GM23338 (cell line): ENCODE data around the gene SUPT7L. TPM values are rescaled to one million over a fixed set of nuclear protein-coding genes. Genes with fewer than 3 reads are reported as not detected.

Experiments
- ATAC-seq: fragments of 200-7000 bp; cut with Tn5 transposase; 3 replicates; pipeline ENCODE4 v1.9.1; 2020
- DNase-seq: peaks from one replicate; pipeline ENCODE4 v3.0.0-alpha.2; 2015; ENCODE audit warnings: low spot score
- H2AFZ ChIP-seq: fragments of 200-600 bp; sonication (generic); 2 replicates; pipeline ENCODE4 v1.8.0; 2016; ENCODE audit warnings: antibody characterized with exemption, mild to moderate bottlenecking, moderate library complexity
- H3F3A ChIP-seq: fragments of 200-600 bp; sonication (generic); replicated peaks from 2 replicates; pipeline ENCODE4 v1.8.0; 2017; ENCODE audit warnings: antibody characterized with exemption, mixed run types, low read depth
- H3K27ac ChIP-seq: fragments of 200-600 bp; sonication (generic); 2 replicates; pipeline ENCODE4 v1.6.1; 2016; ENCODE audit warnings: low read depth
- H3K27me3 ChIP-seq: fragments of 200-600 bp; sonication (generic); 2 replicates; pipeline ENCODE4 v1.8.0; 2016; ENCODE audit warnings: mild to moderate bottlenecking, mixed run types, moderate library complexity; ENCODE audit not compliant: insufficient read depth
- H3K36me3 ChIP-seq: fragments of 200-600 bp; sonication (generic); 2 replicates; pipeline ENCODE4 v1.8.0; 2016; ENCODE audit warnings: mild to moderate bottlenecking; ENCODE audit not compliant: insufficient read depth
- H3K4me1 ChIP-seq: fragments of 200-600 bp; sonication (generic); 2 replicates; pipeline ENCODE4 v1.8.0; 2016; ENCODE audit warnings: mild to moderate bottlenecking, moderate library complexity; ENCODE audit not compliant: insufficient read depth
- H3K4me2 ChIP-seq: fragments of 200-600 bp; sonication (generic); 2 replicates; pipeline ENCODE4 v1.7.1; 2017; ENCODE audit warnings: mixed run types
- H3K4me3 ChIP-seq: fragments of 200-600 bp; sonication (generic); 2 replicates; pipeline ENCODE4 v1.6.1; 2016; ENCODE audit warnings: mixed run types
- H3K79me2 ChIP-seq: fragments of 200-600 bp; sonication (generic); replicated peaks from 2 replicates; pipeline ENCODE4 v1.8.0; 2017; ENCODE audit warnings: mild to moderate bottlenecking; ENCODE audit not compliant: insufficient read depth
- H3K9me2 ChIP-seq: fragments of 200-600 bp; sonication (generic); 2 replicates; pipeline ENCODE4 v1.8.0; 2017; ENCODE audit not compliant: insufficient read depth
- H4K20me1 ChIP-seq: fragments of 200-600 bp; sonication (generic); replicated peaks from 2 replicates; pipeline ENCODE4 v1.8.0; 2017; ENCODE audit warnings: mild to moderate bottlenecking; ENCODE audit not compliant: insufficient read depth
- H3K27ac Mint-ChIP-seq: 2 replicates; pipeline ENCODE4 v1.8.0; 2020; ENCODE audit warnings: inconsistent platforms, mild to moderate bottlenecking, moderate library complexity, mixed read lengths
- H3K27me3 Mint-ChIP-seq: 3 replicates; pipeline ENCODE4 v1.8.0; 2022; ENCODE audit warnings: low read depth, mild to moderate bottlenecking, moderate library complexity, mixed read lengths, inconsistent platforms; ENCODE audit not compliant: insufficient read depth, poor library complexity
- H3K36me3 Mint-ChIP-seq: 3 replicates; pipeline ENCODE4 v1.8.0; 2021; ENCODE audit warnings: low read depth, mild to moderate bottlenecking, inconsistent platforms, moderate library complexity, mixed read lengths
- H3K4me1 Mint-ChIP-seq: 3 replicates; pipeline ENCODE4 v1.8.0; 2020; ENCODE audit warnings: mild to moderate bottlenecking, inconsistent platforms, mixed read lengths
- H3K4me3 Mint-ChIP-seq: 3 replicates; pipeline ENCODE4 v1.8.0; 2021; ENCODE audit warnings: moderate library complexity, mild to moderate bottlenecking, inconsistent platforms, mixed read lengths
- H3K9me3 Mint-ChIP-seq: 3 replicates; pipeline ENCODE4 v1.8.0; 2020; ENCODE audit warnings: moderate library complexity, mild to moderate bottlenecking, inconsistent platforms, mixed read lengths
- CREB1 ChIP-seq: fragments of 250-450 bp; sonication (Bioruptor Pico); IDR thresholded peaks from 2 replicates; pipeline ENCODE4 v1.5.0; 2020; ENCODE audit warnings: low read depth, mild to moderate bottlenecking, moderate library complexity
- CTCF ChIP-seq, 2 experiments: fragments of 200-600 bp in 1 of 2; sonication (generic) in 1 of 2; conservative IDR thresholded peaks; 2 replicates each; pipeline versions ENCODE4 v1.5.1 to v1.6.1; 2016 to 2017; ENCODE audit warnings: antibody characterized with exemption in 2 of 2, low read depth in 2 of 2, mild to moderate bottlenecking in 2 of 2, moderate library complexity in 1 of 2
- ETS1 ChIP-seq: IDR thresholded peaks from 2 replicates; pipeline ENCODE4 v1.6.1; 2016; ENCODE audit warnings: antibody characterized with exemption
- EZH2 ChIP-seq: fragments of 200-600 bp; sonication (generic); IDR thresholded peaks from one replicate; pipeline ENCODE4 v1.8.0; 2017; ENCODE audit warnings: antibody characterized with exemption, mild to moderate bottlenecking, low read depth; ENCODE audit not compliant: unreplicated experiment
- EZH2phosphoT487 ChIP-seq: fragments of 200-600 bp; sonication (generic); IDR thresholded peaks from one replicate; pipeline ENCODE4 v1.8.1; 2018; ENCODE audit warnings: antibody characterized with exemption; ENCODE audit not compliant: unreplicated experiment
- JUNB ChIP-seq: IDR thresholded peaks from one replicate; pipeline ENCODE4 v1.6.1; 2016; ENCODE audit warnings: antibody characterized with exemption; ENCODE audit not compliant: unreplicated experiment
- NANOG ChIP-seq: IDR thresholded peaks from 2 replicates; pipeline ENCODE4 v1.6.1; 2016; ENCODE audit warnings: antibody characterized with exemption, borderline replicate concordance
- POLR2AphosphoS5 ChIP-seq: IDR thresholded peaks from 2 replicates; pipeline ENCODE4 v1.6.1; 2016; ENCODE audit warnings: antibody characterized with exemption, low read depth
- REST ChIP-seq: IDR thresholded peaks from one replicate; pipeline ENCODE4 v1.6.1; 2018; ENCODE audit warnings: antibody characterized with exemption; ENCODE audit not compliant: unreplicated experiment
- STAT1 ChIP-seq: IDR thresholded peaks from one replicate; pipeline ENCODE4 v1.6.1; 2016; ENCODE audit warnings: antibody characterized with exemption; ENCODE audit not compliant: unreplicated experiment
- ZNF114 ChIP-seq: fragments of 250-450 bp; sonication (Bioruptor Pico); IDR thresholded peaks from 2 replicates; pipeline ENCODE4 v1.5.0; 2020; ENCODE audit warnings: mild to moderate bottlenecking, moderate library complexity
- ZNF331 ChIP-seq: fragments of 250-450 bp; sonication (Bioruptor Pico); IDR thresholded peaks from 2 replicates; pipeline ENCODE4 v1.5.0; 2020; ENCODE audit warnings: low read depth, mild to moderate bottlenecking, moderate library complexity
- ZNF462 ChIP-seq: fragments of 250-450 bp; sonication (Bioruptor Pico); IDR thresholded peaks from 2 replicates; pipeline ENCODE4 v1.5.0; 2020; ENCODE audit warnings: mild to moderate bottlenecking, moderate library complexity
- polyA plus RNA-seq: library from polyadenylated mRNA; unstranded; fragments of >200 nt; fragmentation: Nextera tagmentation; extraction: Ambion mirVana; gene quantifications from 2 replicates; pipeline ENCODE4 v1.2.1, GENCODE V29; 2016
- total RNA-seq: library from RNA; depleted of rRNA; stranded (reverse); fragments of >200 nt; shearing (Covaris generic); gene quantifications from 2 replicates; pipeline ENCODE4 v1.2.3, GENCODE V29; 2014

The SUPT7L gene
- total and polyA plus RNA-seq, 2 experiments from 2014 or later = 13.7 to 16.5 TPM

GRCh38 chr2:27613985-27614384, 49.4 kb downstream of the SUPT7L start (continued):
- TF ChIP-seq ZNF462 (CRISPR knock-in tag) (no peak), ZNF114 (CRISPR knock-in tag) (no peak), ZNF331 (CRISPR knock-in tag) (no peak), CREB1 (CRISPR knock-in tag) (no peak), POLR2AphosphoS5 (no peak), NANOG (no peak), STAT1 (no peak), EZH2phosphoT487 (no peak), ETS1 (no peak), EZH2 (no peak)

GRCh38 chr2:27606611-27607010, 56.8 kb downstream of the SUPT7L start:
- no peak overlapping the region for H3K4me3 Mint-ChIP-seq
- Histone ChIP-seq H2AFZ (no peak overlapping the region), H3K4me1 (no peaks in the 10 kb centered on the region), H3K4me3 (no peak overlapping the region), H3K27ac (no peak overlapping the region), H4K20me1 (peaks cover 22% of the 10 kb centered on the region), H3K4me2 (no peak overlapping the region), H3K9me2 (no peaks in the 10 kb centered on the region), H3K27me3 (no peaks in the 10 kb centered on the region), H3K36me3 (peaks cover 40% of the 10 kb centered on the region), H3K79me2 (0 out of 2 replicates have a peak, but pooled peaks cover 7% of the 10 kb centered on the region), H3F3A (no peaks in the 10 kb centered on the region)
- TF ChIP-seq EZH2phosphoT487 (no peak), REST (no peak), CREB1 (CRISPR knock-in tag) (no peak), STAT1 (no peak), EZH2 (no peak), NANOG (no peak), JUNB (no peak), ZNF331 (CRISPR knock-in tag) (no peak), POLR2AphosphoS5 (no peak), CTCF (conservative IDR thresholded peaks at IDR 0.05; ENCODE audit: low read depth in 2 of 2) (no peak)
- no peaks in the 10 kb centered on the region for H3K9me3 Mint-ChIP-seq
- DNase-seq (no peak), ATAC-seq (no peak)
- H3K36me3 Mint-ChIP-seq = peaks cover 64% of the 10 kb centered on the region
- no peaks in the 10 kb centered on the region for H3K27me3 Mint-ChIP-seq
- no peak overlapping the region for H3K27ac Mint-ChIP-seq
- no peaks in the 10 kb centered on the region for H3K4me1 Mint-ChIP-seq
